ENCODE data around the gene LIMS4.
"Not testable (repeated sequence)": the region's sequence is repeated elsewhere in the genome, so short reads cannot be mapped to it uniquely, and the experiment has no call there.

LIMS4 gene, protein sequence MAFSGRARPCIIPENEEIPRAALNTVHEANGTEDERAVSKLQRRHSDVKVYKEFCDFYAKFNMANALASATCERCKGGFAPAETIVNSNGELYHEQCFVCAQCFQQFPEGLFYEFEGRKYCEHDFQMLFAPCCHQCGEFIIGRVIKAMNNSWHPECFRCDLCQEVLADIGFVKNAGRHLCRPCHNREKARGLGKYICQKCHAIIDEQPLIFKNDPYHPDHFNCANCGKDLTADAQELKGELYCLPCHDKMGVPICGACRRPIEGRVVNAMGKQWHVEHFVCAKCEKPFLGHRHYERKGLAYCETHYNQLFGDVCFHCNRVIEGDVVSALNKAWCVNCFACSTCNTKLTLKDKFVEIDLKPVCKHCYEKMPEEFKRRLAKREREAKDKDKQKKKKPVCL

DNA sequence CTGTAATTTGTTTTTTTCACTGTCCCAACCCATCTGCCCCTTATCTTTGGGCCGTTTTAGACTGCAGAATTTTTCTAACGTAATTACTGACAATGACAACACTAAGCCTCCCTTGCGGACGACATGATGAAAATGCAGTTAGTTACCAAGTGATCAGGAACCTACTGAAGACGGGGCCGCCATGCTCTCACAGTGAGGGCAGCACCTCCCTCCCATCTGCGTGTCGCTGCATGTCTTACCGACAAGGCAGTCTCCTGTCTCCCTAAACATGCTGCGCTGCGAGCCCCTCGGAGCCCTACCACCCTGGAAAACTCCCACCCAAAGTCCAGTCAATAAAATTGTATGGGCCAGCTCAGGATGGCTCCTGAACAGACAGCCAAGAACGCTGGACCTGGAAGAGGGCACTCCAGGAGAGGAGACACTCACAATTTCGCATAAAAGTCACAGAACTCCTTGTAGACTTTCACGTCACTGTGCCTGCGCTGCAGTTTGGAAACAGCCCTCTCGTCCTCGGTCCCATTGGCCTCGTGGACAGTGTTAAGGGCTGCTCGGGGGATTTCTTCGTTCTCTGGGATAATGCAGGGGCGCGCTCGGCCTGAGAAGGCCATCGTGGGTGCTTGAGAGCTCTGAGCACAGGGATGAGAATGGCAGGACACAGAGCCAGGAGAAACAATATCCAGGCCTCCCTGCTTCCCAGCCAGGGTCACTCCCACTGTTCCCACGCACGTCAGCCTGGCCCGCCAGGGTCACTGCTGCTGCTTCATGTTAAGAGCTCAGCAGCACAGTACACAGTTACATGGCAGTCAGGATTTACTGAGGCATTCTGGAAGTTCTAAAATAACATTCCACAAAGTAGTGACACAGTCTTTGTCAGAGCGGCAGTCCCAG, at the start of gene LIMS4:
Gene LIMS4, minus strand, starts transcription at position 646 of the 888 bp plus-strand sequence. Its CDS starts 38 bp downstream, at position 608.
- not testable (repeated sequence) for DNase-seq (ENCODE audit: low read depth, low spot score)

DNA sequence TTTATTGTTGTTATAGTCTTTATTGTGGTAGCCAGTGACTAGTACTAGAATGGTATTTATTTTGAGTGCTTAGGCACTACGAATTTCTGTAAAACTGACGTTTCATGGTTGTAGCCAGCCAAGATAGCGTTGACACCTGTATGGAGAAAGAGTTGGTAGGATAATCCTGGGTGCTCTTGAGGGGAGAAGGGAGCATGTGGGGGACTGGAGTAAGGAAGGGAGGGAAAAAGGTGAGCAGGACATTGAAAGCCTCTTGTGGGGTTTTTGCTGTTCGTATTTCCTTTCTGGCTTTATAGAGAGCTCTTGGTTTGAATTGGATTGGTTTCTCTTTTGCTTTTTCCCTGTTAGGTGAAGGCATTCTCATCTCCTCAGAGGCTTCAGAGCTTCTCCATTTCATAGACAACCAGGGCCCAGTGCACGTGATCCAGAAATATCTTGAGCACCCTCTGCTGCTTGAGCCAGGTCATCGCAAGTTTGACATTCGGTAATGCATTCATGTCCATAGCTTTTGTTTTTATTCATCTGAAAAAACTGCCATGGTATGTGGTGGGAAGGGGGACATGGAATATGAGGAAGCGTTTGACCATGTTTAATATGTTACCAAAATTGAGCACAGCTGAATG, 27.2 kb upstream of the LIMS4 start:
- DNase-seq (ENCODE audit: low read depth, low spot score): not testable (repeated sequence)

DNA sequence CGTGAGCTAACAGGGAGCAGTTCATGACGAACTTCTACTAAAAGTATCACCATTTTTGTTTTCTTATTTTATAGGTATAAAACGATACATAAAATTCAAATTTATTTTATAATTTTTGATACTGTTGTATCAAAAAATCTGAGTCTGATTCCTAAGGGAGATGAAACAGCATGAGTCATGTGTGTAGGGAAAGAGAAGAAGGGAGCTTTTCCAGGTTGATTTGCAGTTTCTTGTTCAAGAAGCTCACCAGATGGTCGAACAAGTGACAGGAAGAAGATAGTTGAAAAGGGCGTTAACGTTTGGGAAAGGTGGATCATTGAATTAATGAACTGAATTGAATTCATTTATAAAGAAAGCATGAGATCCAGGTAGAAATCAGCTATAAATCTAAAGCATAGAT, 23.4 kb upstream of the LIMS4 start:
- not testable (repeated sequence) for DNase-seq (ENCODE audit: low read depth, low spot score)

DNA sequence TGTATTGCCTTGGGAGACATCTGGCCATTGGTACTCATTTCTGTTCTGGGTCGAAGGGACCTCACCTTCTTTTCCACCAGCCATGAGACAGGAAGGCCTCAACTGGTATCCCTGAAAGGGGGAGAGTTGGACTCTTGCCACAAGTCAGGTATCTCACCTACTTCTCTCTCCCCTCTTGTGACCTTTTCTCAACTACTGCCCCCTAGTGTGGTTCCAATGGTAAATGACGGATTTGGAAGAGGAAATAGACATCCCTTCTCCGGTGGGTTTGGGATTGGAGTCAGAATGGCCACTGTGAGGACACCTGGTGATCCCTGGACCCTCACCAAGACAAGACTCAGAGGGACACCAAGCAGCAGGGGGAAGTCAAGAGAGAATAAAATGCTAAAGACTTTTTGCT, 21.9 kb upstream of the LIMS4 start:
- not testable (repeated sequence) for DNase-seq (ENCODE audit: low read depth, low spot score)

DNA sequence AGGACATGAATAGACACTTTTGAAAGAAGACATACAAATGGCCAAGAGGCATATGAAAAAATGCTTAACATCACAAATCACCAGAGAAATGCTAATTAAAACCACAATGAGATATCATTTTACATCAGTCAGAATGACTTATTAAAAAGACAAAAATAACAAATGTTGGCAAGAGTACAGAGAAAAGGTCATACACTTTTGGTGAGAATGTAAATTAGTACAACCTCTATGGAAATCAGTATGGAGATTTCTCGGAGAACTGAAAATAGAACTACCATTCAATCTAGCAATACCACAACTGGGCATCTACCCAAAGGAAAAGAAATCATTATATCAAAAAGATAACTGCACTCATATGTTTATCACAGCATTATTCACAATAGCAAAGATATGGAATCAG, 16.4 kb upstream of the LIMS4 start:
- not testable (repeated sequence) for DNase-seq (ENCODE audit: low read depth, low spot score)

DNA sequence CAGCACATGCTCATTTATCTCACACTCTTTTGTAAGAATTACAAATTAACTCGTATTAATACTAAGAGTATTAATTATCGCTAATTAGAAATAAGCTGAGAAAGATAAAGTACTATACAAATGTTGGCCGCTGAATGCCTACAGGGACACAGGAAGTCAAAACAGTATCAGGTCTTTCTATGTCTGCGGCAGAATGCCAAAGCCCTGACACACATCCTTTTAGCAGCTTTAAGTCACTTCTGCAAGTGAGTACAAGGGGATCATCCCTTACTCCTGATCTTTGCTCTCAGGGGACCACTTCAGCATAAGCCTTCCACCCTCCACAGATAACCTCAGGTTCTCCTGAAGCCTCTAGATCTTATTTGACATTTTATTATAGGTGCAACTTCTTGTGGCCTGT, 10.1 kb upstream of the LIMS4 start:
- DNase-seq (ENCODE audit: low read depth, low spot score): not testable (repeated sequence)

DNA sequence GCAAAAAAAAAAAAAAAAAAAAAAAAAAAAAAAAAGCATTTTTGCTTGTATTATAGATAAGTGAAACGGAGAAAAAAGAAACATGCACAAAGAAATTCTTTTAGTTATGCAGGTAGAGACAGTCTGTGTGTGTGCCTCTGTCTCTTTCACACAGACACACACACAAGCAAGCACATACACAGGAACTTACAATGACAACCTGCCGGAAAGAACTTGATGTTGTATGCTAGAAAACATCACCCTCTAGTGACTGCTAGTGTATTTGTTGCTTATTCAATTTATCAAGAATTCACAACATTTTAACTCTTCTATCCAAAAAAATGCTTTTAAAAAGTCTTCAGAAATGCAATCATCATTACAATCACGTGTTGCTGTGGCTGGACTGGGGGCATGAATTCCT, 8.6 kb upstream of the LIMS4 start:
- DNase-seq (ENCODE audit: low read depth, low spot score): not testable (repeated sequence)

DNA sequence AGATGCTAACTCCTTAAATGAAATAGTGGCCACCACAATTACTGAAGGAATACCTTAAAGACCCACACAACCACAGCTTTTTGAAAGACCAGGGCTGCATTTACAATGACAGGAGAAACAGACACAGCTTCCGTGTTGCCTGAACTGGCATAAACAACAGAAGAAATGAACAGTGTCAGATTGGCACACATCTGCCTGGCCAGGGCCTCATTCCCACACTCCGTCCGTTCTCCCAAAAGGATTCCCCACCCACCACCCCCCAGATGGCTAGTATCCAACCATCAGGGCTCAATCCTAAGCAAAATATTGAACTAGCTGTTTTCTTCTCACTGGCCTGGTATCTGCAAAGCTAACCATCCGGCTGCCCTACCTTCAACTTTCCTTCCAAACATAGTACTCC, 7.5 kb upstream of the LIMS4 start:
- DNase-seq (ENCODE audit: low read depth, low spot score): not testable (repeated sequence)

DNA sequence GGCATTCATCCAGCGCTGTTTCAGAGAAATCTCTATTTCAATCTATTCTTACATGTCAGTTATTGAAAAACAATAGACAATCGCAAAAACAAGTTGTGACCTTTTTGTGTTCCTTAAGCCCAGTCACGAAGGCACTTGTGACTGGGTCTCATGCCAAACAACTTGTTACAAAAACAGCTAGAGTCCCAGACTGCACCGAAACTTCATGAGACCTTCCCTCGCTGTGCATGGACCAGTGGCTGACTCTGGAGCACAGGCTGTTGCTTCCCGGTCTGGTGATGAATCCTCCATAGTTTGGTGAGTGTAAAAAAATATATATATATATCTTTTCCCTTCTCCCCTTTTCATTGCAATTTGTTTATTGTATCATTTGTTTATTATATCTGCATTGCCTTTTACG, 4.8 kb upstream of the LIMS4 start:
- not testable (repeated sequence) for DNase-seq (ENCODE audit: low read depth, low spot score)

DNA sequence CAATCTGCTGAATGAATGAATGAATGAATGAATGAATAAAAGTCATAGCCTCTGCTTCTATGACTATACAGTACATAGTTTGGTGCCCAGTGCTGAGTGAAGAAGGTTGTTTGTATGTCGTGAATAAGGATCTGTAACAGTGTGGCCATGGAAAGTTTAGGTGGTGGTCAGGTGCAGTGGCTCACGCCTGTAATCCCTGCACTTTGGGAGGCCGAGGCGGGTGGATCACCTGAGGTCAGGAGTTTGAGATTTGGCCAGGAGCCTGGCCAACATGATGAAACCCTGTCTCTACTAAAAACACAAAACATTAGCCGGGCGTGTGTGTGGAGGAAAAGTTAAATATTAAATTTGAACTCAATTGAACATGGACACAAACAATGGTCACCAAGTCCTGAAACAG, 4.3 kb upstream of the LIMS4 start:
- not testable (repeated sequence) for DNase-seq (ENCODE audit: low read depth, low spot score)

DNA sequence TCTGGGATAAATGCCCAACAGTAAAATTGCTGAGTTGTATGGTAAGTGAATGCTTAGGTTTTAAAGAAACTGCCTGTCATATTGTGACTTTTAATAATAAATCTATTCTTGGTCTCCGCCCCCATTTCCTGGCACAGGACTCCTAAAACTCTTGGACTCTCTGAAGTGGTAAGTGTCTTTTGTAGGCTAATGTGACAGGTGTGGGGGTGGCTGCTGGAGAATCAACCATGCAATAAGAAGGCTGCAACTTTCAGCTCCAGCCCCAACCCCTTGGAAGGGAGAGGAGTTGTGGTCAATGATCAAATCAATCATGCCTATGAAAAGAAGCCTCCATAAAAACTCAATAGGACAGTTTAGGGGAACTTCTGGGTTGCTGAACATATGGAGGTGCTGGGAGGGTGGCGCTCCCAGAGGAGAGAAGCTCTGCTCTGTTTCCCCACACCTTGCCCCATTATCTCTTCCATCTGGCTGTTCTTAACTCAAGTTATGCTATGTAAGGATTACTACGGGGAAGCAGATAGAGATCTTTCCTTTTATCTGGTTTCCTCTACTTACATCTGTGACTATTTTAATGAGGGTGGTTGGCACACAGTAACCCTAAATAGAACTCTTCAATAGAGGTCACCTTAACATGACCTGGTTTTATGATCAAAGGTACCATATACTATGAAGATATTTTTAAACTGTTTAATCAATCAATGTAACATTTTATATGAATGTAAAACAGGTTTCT, 3.2 kb upstream of the LIMS4 start:
- not testable (repeated sequence) for DNase-seq (ENCODE audit: low read depth, low spot score)

DNA sequence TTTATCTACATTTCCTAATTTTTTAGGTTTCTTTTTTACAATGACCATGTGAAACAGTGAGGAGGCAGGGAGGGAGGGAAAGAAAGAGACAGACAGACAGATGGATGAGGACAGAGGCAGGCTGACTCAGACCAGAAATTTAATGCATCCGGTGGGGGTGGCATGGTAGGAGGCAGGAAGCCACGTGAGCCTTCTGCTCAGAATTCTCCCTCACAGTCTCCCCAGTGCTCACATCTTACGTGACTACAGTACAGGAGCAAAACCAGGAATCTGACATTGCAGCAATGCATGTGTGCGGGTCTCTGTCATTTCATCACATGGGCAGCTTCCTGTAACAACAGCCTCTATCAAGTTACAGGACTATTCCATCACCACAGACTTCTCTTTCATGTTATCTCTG, 2.3 kb upstream of the LIMS4 start:
- DNase-seq (ENCODE audit: low read depth, low spot score): not testable (repeated sequence)

DNA sequence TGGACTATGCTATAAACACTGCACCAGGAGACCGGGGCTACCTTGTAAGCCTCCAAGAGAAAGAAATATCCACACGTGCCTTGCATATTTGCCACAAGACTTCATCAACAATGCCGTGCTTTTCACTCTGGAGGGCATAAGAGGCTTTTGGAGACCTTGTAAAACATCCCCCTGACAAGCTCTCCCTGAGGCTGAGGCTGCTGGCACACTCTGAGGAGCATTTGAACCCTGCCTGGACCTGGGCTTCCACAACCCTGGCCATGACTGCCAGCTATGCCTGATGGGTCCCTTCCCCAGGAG, 393 bp upstream of the LIMS4 start:
- DNase-seq (ENCODE audit: low read depth, low spot score): not testable (repeated sequence)

DNA sequence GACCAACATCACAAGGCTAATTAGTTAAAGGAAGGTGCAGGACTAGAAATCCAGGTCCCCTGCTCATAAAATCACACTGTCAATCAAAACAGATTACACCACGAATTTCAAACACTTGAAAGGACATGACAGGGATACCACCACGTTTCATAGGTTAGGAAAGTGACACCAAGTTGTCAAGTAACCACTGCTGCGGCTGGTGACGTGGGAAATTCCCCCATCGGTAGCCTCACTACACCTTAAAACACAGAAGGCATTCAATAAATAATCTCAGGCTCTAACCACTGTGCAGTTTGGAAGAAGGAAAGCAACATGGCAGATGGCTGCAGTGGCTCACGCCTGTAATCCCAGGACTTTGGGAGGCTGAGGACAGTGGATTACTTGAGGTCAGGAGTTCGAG, 3.7 kb downstream of the LIMS4 start:
- DNase-seq (ENCODE audit: low read depth, low spot score): not testable (repeated sequence)

DNA sequence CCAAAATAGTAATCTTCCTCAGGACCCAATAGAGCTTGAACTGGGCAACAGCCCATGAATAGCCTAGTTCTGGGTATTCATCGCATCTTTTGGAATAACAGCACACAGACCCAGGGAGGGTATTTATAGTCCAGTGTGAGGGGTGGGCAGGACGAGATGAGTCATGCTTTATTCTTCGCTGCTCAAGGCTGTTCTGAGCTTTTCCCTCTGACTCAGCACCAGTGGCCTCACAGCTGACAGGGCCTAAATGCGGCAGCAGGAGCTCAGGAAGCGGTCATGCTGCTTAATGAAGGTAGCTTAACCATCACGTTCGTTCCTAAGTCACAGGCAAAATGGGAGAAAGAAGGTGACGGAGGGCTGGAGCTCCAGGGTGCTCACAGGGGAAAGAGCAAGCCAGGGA, 7.3 kb downstream of the LIMS4 start:
- not testable (repeated sequence) for DNase-seq (ENCODE audit: low read depth, low spot score)

DNA sequence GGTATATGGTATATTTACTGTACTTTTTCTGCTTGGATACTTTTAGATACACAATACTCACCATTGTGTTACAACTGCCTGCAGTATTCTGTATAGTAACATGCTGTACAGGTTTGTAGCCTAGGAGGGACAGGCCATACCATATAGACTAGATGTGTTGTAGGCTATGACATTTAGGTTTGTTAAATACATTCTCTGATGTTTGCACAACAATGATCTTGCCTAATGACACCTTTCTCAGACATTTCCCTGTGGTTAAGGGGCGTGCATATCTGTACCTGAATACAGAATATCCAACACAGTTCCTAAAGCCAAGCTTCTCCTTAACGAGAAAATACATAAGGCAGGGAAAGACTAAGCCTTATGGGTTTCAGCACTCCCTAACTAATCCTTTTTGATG, 10.2 kb downstream of the LIMS4 start:
- not testable (repeated sequence) for DNase-seq (ENCODE audit: low read depth, low spot score)

DNA sequence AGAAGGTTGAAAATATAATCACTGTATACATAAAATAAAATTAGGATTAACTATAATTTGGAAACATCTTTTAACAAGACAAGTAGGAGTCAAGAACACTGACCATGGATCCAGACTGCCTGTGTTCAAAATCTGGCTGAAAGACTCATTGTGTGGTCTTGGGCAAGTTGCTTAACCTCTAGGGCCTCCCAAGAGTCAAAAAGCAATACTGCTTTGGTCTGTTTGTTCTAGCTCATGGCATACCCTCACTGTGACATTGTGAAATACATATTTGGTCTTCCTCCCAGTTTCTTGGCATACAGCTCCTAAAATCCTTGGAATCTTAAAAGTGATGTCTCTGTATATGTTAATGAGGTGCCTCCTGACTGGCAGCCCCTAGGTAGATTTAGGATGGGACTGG, 12.3 kb downstream of the LIMS4 start:
- not testable (repeated sequence) for DNase-seq (ENCODE audit: low read depth, low spot score)

DNA sequence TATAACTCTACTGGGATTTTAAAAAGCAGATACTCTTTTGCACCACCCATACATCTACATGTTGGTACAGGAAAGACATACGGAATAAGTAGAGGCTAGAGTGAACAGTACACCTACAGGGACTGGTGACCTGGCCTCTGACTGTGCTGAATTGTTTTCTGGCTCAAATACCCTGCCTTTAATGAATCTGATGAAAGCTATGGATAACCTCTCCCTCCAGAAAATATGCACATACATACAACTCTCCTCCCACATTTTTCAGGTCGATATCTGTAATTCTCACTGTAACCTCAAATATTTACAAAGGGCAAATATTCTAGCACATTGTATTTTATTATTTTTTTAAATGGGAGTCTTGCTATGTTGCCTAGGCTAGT, 15.4 kb downstream of the LIMS4 start:
- not testable (repeated sequence) for DNase-seq (ENCODE audit: low read depth, low spot score)

DNA sequence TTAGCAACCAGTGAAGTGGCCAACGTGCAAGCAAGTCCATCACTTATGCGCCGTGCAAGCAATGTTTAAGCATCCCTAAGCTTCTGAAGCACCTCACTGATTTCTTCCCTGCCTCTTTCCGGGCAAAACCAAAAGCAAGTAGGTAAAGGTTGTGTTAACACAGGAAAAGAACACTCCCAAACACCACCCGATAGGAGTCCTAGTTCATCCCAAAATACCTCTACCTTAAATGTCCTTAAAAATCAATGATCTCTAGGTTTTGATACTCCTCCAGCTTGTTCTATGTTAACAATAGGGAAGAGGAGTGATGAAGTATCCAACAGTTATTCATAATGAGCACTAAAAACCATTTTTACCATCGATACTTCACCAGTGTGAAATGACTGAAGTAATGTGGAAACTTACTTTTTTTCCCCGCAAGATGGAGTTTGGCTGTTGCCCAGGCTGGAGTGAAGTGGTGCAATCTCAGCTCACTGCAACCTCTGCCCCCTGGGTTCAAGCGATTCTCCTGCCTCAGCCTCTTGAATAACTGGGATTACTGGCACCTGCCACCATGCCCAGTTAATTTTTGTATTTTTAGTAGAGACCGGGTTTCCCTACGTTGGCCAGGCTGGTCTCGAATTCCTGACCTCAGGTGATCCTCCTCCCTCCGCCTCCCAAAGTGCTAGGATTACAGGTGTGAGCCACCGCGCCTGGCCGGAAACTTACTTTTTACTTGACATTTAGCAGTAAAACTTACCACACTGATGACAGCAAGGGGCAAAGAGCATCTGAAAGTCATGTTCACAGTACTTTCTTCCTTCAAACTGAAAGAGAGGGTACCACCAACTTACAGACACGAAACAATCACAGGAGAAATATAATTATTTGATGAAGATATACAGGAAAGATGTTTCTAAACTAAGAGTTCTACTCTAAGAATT, 16.1 kb downstream of the LIMS4 start:
- not testable (repeated sequence) for DNase-seq (ENCODE audit: low read depth, low spot score)

DNA sequence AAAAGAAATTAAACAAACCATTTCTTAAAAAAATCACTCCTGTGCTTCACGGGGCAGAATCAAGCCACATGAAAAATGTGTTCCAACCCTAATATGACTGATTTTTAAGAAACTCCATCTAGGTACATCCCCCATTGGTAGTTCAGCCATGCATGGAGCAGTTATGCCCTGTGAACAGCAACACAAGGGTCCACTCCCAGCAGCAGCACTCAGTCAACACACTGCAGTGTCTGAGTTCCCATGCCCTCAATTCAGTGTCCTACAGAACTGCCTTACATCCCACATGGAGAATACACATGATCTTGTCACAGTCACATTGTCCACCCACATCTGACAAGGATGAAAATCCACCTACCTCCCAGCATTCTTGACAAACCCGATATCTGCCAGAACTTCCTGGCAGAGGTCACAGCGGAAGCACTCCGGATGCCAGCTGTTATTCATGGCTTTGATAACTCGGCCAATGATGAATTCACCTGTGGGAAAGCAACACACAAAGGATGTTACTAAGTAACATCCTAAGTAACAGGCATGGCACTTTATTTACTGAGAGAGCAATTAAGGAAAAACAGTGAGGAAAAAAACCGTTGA, 17.4 kb downstream of the LIMS4 start:
- not testable (repeated sequence) for DNase-seq (ENCODE audit: low read depth, low spot score)
